Mesodermal cell (in vitro differentiated cells): ENCODE data around the gene CXCL11.
A peak's percentile ranks its signal among the peaks of the same experiment; 100 is the strongest.

Experiments used
- H3K27ac ChIP-seq: 2 replicates; pipeline ENCODE4 v1.7.0; 2013; ENCODE audit warnings: mild to moderate bottlenecking, low read depth, low read length, moderate library complexity; ENCODE audit not compliant: severe bottlenecking
- H3K36me3 ChIP-seq: 2 replicates; pipeline ENCODE4 v1.7.1; 2013; ENCODE audit warnings: mild to moderate bottlenecking, low read length, moderate library complexity; ENCODE audit not compliant: control insufficient read depth, insufficient read depth
- H3K4me1 ChIP-seq: one replicate; pipeline ENCODE4 v1.7.1; 2013; ENCODE audit warnings: mild to moderate bottlenecking, low read length; ENCODE audit not compliant: insufficient read depth, control insufficient read depth, poor library complexity, severe bottlenecking
- H3K4me3 ChIP-seq: 2 replicates; pipeline ENCODE4 v1.7.0; 2013; ENCODE audit warnings: low read length, control low read depth, mild to moderate bottlenecking; ENCODE audit not compliant: insufficient read depth, poor library complexity, severe bottlenecking; ENCODE audit errors: extremely low read depth
- H3K9me3 ChIP-seq: 2 replicates; pipeline ENCODE4 v1.7.1; 2013; ENCODE audit warnings: mild to moderate bottlenecking, low read length, moderate library complexity; ENCODE audit not compliant: control insufficient read depth
- WGBS, 2 experiments: methylation state at CpG; one replicate each; pipeline ENCODE4 v1.1.5; 2013; ENCODE audit warnings: missing lambda C conversion rate in 2 of 2; ENCODE audit not compliant: insufficient coverage in 2 of 2; 5-methylcytosine and 5-hydroxymethylcytosine counted together

Gene CXCL11

GRCh38 chr4:76016393-76016792 lies 19.5 kb downstream of the CXCL11 start:
- WGBS, 2 experiments = 80 to 94% methylated on average over 1 to 2 of the region's 2 CpGs
- no peaks in the 10 kb centered on the region for H3K36me3 ChIP-seq
- no peak overlapping the region for H3K27ac ChIP-seq

GRCh38 chr4:76013540-76013939 lies 22.3 kb downstream of the CXCL11 start:
- H3K4me3 ChIP-seq = no peak overlapping the region
- H3K36me3 ChIP-seq = no peaks in the 10 kb centered on the region
- H3K27ac ChIP-seq = no peak overlapping the region
- no peaks in the 10 kb centered on the region for H3K9me3 ChIP-seq
- peaks cover 3% of the 10 kb centered on the region for H3K4me1 ChIP-seq
- WGBS, 2 experiments = no CpG with 5 or more reads among the region's 1 CpG

More at GRCh38 chr4:76016393-76016792, 19.5 kb downstream of the CXCL11 start:
- Histone ChIP-seq H3K4me1 (peaks cover 3% of the 10 kb centered on the region), H3K9me3 (no peaks in the 10 kb centered on the region), H3K4me3 (no peak overlapping the region)

- H3K4me1 ChIP-seq = peaks cover 3% of the 10 kb centered on the region
- H3K27ac ChIP-seq = peak overlapping the region; percentile 3
- H3K4me3 ChIP-seq = no peak overlapping the region
- H3K9me3 ChIP-seq = no peaks in the 10 kb centered on the region
- H3K36me3 ChIP-seq = no peaks in the 10 kb centered on the region
- no CpG with 5 or more reads among the region's 1 CpG for WGBS, 2 experiments
Measured at GRCh38 chr4:76012388-76012801, 23.5 kb downstream of the CXCL11 start.

- Histone ChIP-seq H3K27ac (peak overlapping the region; percentile 3), H3K9me3 (no peaks in the 10 kb centered on the region), H3K4me1 (peaks cover 3% of the 10 kb centered on the region), H3K36me3 (no peaks in the 10 kb centered on the region), H3K4me3 (no peak overlapping the region)
- WGBS, 2 experiments = 69 to 81% methylated on average over 10 of the region's 13 CpGs
Measured at GRCh38 chr4:76011700-76012387, 24.0 kb downstream of the CXCL11 start.

- 92 to 94% methylated on average over 29 to 31 of the region's 31 CpGs for WGBS, 2 experiments
- Histone ChIP-seq H3K27ac (no peak overlapping the region), H3K4me3 (no peak overlapping the region), H3K4me1 (peaks cover 3% of the 10 kb centered on the region), H3K9me3 (no peaks in the 10 kb centered on the region), H3K36me3 (no peaks in the 10 kb centered on the region)
Measured at GRCh38 chr4:76011018-76011670, 24.7 kb downstream of the CXCL11 start.

GRCh38 chr4:76010576-76010975 lies 25.3 kb downstream of the CXCL11 start:
- peaks cover 3% of the 10 kb centered on the region for H3K4me1 ChIP-seq
- H3K36me3 ChIP-seq = no peaks in the 10 kb centered on the region
- WGBS, 2 experiments = 90% methylated on average over 8 to 13 of the region's 13 CpGs
- no peaks in the 10 kb centered on the region for H3K9me3 ChIP-seq
- H3K27ac ChIP-seq = no peak overlapping the region
- H3K4me3 ChIP-seq = no peak overlapping the region

- H3K36me3 ChIP-seq = no peaks in the 10 kb centered on the region
- no peak overlapping the region for H3K27ac ChIP-seq
- peaks cover 3% of the 10 kb centered on the region for H3K4me1 ChIP-seq
- H3K4me3 ChIP-seq = no peak overlapping the region
- WGBS, 2 experiments = no CpG with 5 or more reads among the region's 5 CpGs
- H3K9me3 ChIP-seq = no peaks in the 10 kb centered on the region
Measured at GRCh38 chr4:76009311-76009710, 26.6 kb downstream of the CXCL11 start.

GRCh38 chr4:76007089-76007862 lies 28.6 kb downstream of the CXCL11 start, which contains the start of gene CXCL9:
Gene CXCL9, minus strand, starts transcription at chr4:76007509. Its CDS starts 60 bp downstream, at chr4:76007449.
- Histone ChIP-seq H3K27ac (no peak within 1 kb of the TSS), H3K4me1 (peaks cover 3% of the 10 kb centered on the region), H3K4me3 (no peak within 1 kb of the TSS), H3K36me3 (no peaks in the 10 kb centered on the region), H3K9me3 (no peaks in the 10 kb centered on the region)
- WGBS, 2 experiments = 67% methylated on average over 1 of the region's 1 CpG; no CpG with 5 or more reads in 1 of the 2 experiments

- WGBS, 2 experiments = 60% methylated on average over 1 of the region's 3 CpGs; no CpG with 5 or more reads in 1 of the 2 experiments
- Histone ChIP-seq H3K27ac (no peak overlapping the region), H3K4me1 (no peaks in the 10 kb centered on the region), H3K9me3 (no peaks in the 10 kb centered on the region), H3K36me3 (no peaks in the 10 kb centered on the region), H3K4me3 (no peak overlapping the region)
Measured at GRCh38 chr4:76003620-76004019, 32.2 kb downstream of the CXCL11 start.

GRCh38 chr4:76003035-76003434 lies 32.8 kb downstream of the CXCL11 start:
- Histone ChIP-seq H3K4me3 (no peak overlapping the region), H3K9me3 (no peaks in the 10 kb centered on the region), H3K4me1 (no peaks in the 10 kb centered on the region), H3K27ac (no peak overlapping the region), H3K36me3 (no peaks in the 10 kb centered on the region)
- WGBS, 2 experiments = 71 to 88% methylated on average over 1 of the region's 2 CpGs
